ENCODE results near the gene LCOR.

Gene LCOR

DNA sequence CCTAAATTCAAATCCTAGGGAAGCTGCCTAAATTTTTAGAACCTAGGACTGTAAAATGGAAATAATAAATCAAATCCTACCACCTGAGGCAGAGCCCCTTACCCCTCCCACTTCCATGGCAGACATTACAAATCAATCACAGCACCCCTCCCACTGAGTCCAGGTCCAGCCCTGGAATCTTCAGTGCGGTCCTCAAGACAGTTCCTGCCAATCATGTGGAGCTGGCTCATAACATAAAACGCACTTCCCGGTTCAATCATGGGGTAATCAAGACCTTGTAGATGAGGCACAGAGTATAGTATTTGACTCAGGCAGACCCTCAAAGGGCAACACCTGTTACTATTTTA, 196.7 kb downstream of the LCOR start:
- no peak for TF ChIP-seq CREB1 (IDR thresholded peaks at IDR 0.05; ENCODE audit: low read depth)
- TF ChIP-seq, protein P1, sequence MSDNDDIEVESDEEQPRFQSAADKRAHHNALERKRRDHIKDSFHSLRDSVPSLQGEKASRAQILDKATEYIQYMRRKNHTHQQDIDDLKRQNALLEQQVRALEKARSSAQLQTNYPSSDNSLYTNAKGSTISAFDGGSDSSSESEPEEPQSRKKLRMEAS (IDR thresholded peaks at IDR 0.05) = no peak
- TF ChIP-seq TCF12 (IDR thresholded peaks at IDR 0.05; ENCODE audit: low read depth) = no peak
- TF ChIP-seq RAD21 (IDR thresholded peaks at IDR 0.05; ENCODE audit: low read depth) = no peak
- TF ChIP-seq NFIC (IDR thresholded peaks at IDR 0.05) = no peak
- TF ChIP-seq, protein P2, sequence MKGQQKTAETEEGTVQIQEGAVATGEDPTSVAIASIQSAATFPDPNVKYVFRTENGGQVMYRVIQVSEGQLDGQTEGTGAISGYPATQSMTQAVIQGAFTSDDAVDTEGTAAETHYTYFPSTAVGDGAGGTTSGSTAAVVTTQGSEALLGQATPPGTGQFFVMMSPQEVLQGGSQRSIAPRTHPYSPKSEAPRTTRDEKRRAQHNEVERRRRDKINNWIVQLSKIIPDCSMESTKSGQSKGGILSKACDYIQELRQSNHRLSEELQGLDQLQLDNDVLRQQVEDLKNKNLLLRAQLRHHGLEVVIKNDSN (IDR thresholded peaks at IDR 0.05) = no peak

DNA sequence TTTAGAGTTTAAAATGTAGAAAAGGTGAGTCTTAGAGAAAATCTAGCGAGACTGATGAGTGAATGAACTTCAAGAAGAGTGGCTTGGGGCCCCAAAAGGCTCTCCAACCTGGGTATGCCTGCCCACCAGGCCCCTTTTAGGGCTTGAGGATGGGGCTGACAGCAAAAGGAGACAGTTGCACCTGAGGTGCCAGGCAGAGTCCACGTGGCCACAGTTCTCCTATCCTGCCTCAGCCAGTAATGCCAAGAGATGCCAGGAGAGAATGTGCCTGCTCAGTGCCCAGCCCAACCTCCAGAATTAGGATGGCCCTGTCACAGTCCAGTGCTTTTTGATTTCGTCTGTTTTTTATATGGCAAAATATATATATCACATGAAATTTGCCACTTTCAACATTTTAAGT, 197.2 kb downstream of the LCOR start:
- TF ChIP-seq, protein P2 (IDR thresholded peaks at IDR 0.05) = 0 out of 2 replicates have a peak, but pooled peaks have one; percentile 25
- TF ChIP-seq EP300 (IDR thresholded peaks at IDR 0.05; ENCODE audit: borderline replicate concordance) (no peak), FOXM1 (IDR thresholded peaks at IDR 0.05; ENCODE audit: borderline replicate concordance, low read depth) (no peak), TCF12 (IDR thresholded peaks at IDR 0.05; ENCODE audit: low read depth) (no peak)

DNA sequence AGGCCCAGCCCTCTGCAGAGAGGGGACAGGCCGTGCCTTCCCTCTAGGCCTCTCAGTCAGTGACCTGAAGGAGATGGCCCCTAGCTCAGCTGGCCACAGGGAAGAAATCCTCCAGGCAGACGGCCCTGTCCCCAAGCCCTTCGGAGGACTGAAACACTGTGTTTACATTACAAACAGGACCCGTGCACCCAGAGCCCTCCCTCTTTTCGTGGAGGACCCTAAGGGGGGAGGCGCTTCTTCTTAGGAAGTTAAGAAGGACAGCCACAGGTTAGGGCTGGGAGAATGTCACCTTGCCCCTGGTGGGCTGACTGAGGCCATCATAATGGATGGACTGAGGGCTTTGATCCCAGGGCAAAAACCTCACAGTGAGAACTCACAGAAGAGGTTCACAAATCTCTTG, 198.8 kb downstream of the LCOR start:
- TF ChIP-seq, protein P3, sequence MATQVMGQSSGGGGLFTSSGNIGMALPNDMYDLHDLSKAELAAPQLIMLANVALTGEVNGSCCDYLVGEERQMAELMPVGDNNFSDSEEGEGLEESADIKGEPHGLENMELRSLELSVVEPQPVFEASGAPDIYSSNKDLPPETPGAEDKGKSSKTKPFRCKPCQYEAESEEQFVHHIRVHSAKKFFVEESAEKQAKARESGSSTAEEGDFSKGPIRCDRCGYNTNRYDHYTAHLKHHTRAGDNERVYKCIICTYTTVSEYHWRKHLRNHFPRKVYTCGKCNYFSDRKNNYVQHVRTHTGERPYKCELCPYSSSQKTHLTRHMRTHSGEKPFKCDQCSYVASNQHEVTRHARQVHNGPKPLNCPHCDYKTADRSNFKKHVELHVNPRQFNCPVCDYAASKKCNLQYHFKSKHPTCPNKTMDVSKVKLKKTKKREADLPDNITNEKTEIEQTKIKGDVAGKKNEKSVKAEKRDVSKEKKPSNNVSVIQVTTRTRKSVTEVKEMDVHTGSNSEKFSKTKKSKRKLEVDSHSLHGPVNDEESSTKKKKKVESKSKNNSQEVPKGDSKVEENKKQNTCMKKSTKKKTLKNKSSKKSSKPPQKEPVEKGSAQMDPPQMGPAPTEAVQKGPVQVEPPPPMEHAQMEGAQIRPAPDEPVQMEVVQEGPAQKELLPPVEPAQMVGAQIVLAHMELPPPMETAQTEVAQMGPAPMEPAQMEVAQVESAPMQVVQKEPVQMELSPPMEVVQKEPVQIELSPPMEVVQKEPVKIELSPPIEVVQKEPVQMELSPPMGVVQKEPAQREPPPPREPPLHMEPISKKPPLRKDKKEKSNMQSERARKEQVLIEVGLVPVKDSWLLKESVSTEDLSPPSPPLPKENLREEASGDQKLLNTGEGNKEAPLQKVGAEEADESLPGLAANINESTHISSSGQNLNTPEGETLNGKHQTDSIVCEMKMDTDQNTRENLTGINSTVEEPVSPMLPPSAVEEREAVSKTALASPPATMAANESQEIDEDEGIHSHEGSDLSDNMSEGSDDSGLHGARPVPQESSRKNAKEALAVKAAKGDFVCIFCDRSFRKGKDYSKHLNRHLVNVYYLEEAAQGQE (IDR thresholded peaks at IDR 0.05; ENCODE audit: low read depth) = no peak
- TF ChIP-seq, protein P2 (IDR thresholded peaks at IDR 0.05) = no peak
- TF ChIP-seq EGR1 (IDR thresholded peaks at IDR 0.05) (no peak), ZBTB7A (IDR thresholded peaks at IDR 0.05; ENCODE audit: low read depth) (no peak), CEBPB (IDR thresholded peaks at IDR 0.05) (no peak), TEAD4 (IDR thresholded peaks at IDR 0.05) (no peak), RAD21 (IDR thresholded peaks at IDR 0.05; ENCODE audit: low read depth) (no peak), TAF1 (IDR thresholded peaks at IDR 0.05; ENCODE audit: low read depth) (no peak), NFIC (IDR thresholded peaks at IDR 0.05) (no peak)

DNA sequence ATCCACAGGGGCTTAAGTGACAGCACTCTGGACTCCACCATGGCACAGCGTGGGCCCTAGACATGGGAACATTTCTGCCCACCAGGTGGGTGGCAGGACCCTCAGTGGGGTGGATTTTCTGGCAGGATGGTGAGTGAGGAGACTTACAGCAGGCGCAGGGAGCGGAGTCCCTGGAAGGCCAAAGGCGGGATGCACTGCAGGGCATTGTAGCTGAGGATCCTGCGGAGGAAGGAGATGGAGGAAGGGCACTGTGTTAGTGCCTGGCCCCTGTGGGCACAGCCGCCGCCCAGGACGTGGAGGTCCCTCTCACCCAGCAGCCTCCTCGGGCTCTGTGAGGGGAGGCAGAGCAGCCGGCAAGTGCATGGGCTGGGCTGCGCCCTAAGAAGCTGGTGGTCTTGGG, 199.4 kb downstream of the LCOR start:
- TF ChIP-seq TEAD4 (IDR thresholded peaks at IDR 0.05) (no peak), CEBPB (IDR thresholded peaks at IDR 0.05) (no peak), ZBTB7A (IDR thresholded peaks at IDR 0.05; ENCODE audit: low read depth) (no peak), TAF1 (IDR thresholded peaks at IDR 0.05; ENCODE audit: low read depth) (no peak), EGR1 (IDR thresholded peaks at IDR 0.05) (no peak), NFIC (IDR thresholded peaks at IDR 0.05) (no peak), RAD21 (IDR thresholded peaks at IDR 0.05; ENCODE audit: low read depth) (no peak)
- TF ChIP-seq, protein P3 (IDR thresholded peaks at IDR 0.05; ENCODE audit: low read depth) = no peak
- TF ChIP-seq, protein P2 (IDR thresholded peaks at IDR 0.05) = no peak
- TF ChIP-seq, protein P1 (IDR thresholded peaks at IDR 0.05) = no peak

DNA sequence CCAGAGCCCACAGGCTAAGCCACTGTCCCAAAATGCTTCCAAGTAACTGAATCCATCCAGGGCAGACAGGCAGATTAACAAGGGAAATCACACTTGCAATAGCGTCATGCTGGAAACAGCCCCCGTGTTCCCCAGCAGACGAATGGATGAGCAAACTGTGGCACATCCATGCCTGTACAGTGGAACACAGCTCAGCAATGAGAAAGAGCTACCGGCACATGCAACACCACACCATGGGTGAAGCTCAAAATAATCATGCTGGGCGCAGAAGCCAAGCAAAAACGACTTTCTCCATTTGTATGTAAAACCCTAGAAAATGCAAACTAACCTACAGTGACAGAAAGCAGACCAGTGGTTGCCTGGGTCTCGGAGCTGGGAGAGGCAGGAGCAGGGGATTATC, 200.5 kb downstream of the LCOR start:
- TF ChIP-seq YY1 (IDR thresholded peaks at IDR 0.05; ENCODE audit: low read depth) (no peak), EP300 (IDR thresholded peaks at IDR 0.05; ENCODE audit: borderline replicate concordance) (no peak), EGR1 (IDR thresholded peaks at IDR 0.05) (no peak), TCF12 (IDR thresholded peaks at IDR 0.05; ENCODE audit: low read depth) (no peak), FOXM1 (IDR thresholded peaks at IDR 0.05; ENCODE audit: borderline replicate concordance, low read depth) (no peak), TAF1 (IDR thresholded peaks at IDR 0.05; ENCODE audit: low read depth) (no peak), ZBTB7A (IDR thresholded peaks at IDR 0.05; ENCODE audit: low read depth) (no peak), TEAD4 (IDR thresholded peaks at IDR 0.05) (no peak), CREB1 (IDR thresholded peaks at IDR 0.05; ENCODE audit: low read depth) (no peak), RAD21 (IDR thresholded peaks at IDR 0.05; ENCODE audit: low read depth) (no peak), CEBPB (IDR thresholded peaks at IDR 0.05) (no peak), NFIC (IDR thresholded peaks at IDR 0.05) (no peak)
- TF ChIP-seq, protein P3 (IDR thresholded peaks at IDR 0.05; ENCODE audit: low read depth) = no peak
- TF ChIP-seq, protein P2 (IDR thresholded peaks at IDR 0.05) = no peak
- TF ChIP-seq, protein P1 (IDR thresholded peaks at IDR 0.05) = no peak
